ENCODE measurements around the gene OR4C15.

Gene OR4C15

GRCh38 chr11:55554169-55554568 lies at the start of gene OR4C15:
Gene OR4C15, plus strand, starts transcription at chr11:55554469. Its CDS starts 0 bp downstream, at chr11:55554469.
- no peak for DNase-seq (ENCODE audit: low read depth in 3 of 3, low spot score in 1 of 3)

GRCh38 chr11:55571828-55572227 lies 17.6 kb downstream of the OR4C15 start, which contains the start of gene OR4C16:
Gene OR4C16, plus strand, starts transcription at chr11:55572128. Its CDS starts 0 bp downstream, at chr11:55572128.
- no peak for DNase-seq (ENCODE audit: low read depth in 3 of 3, low spot score in 1 of 3)

- DNase-seq (ENCODE audit: low read depth in 3 of 3, low spot score in 1 of 3): no peak
Observed at GRCh38 chr11:55572548-55572947, 18.3 kb downstream of the OR4C15 start.

All from stimulated activated CD4-positive, alpha-beta T cell treated with anti-CD3 and anti-CD28 coated beads, TNF-alpha, amount 100 ng/mL, for 1 hour (primary cell).